Caki2 (cell line): Measurements from ENCODE around the gene SGTA. TPM values are rescaled to one million over a fixed set of nuclear protein-coding genes. Genes with fewer than 3 reads are reported as not detected.
"Not testable (repeated sequence)": the region's sequence is repeated elsewhere in the genome, so short reads cannot be mapped to it uniquely, and the experiment has no call there.

Source experiments
- DNase-seq: peaks from one replicate; pipeline ENCODE4 v3.0.0-alpha.2; 2015; ENCODE audit warnings: low read depth
- in situ Hi-C: cut with HindIII; loops from 2 replicates; pipeline ENCODE4 v1.10.0; 2016; ENCODE audit warnings: low sequenced_read_pairs, low pct_unique_long_range_greater_than_20kb, mixed read lengths
- total RNA-seq: library from RNA; depleted of rRNA; stranded (reverse); fragments of >200 nt; shearing (Covaris generic); gene quantifications from 2 replicates; pipeline ENCODE4 v1.2.3, GENCODE V29; 2014; ENCODE audit warnings: low replicate concordance

SGTA gene
- total RNA-seq, 1 experiment from 2014 or later = 62.5 TPM

DNA sequence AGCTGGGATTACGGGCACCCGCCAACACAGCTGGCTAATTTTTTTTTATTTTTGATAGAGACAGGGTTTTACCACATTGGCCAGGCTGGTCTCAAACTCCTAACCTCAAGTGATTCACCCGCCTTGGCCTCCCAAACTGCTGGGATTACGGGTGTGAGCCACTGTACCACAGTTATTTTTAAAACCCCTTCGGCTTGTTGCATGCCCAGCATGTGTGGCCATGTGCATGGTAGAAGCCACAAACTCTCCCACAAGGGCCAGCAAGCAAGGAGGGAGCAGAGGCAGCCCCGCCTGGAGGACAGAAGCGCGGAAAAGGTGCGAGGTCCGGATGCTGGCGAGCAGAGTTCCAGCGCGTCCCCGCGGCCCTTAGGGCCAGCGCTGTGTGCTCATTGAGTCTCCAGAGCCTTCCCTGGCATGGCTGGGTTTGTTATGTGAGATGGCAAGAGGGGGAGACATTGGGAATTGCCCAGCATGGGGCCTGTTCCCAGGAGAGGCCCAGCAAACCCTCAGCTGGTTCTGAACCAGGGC, 15.1 kb upstream of the SGTA start:
- no peak for DNase-seq
- in situ Hi-C loops = no loop called here

GRCh38 chr19:2797280-2797679, 14.2 kb upstream of the SGTA start:
- in situ Hi-C loops = no loop called here
- no peak for DNase-seq

- in situ Hi-C loops = no loop called here
- DNase-seq = no peak
Observed at GRCh38 chr19:2796659-2797266, 13.7 kb upstream of the SGTA start.

DNA sequence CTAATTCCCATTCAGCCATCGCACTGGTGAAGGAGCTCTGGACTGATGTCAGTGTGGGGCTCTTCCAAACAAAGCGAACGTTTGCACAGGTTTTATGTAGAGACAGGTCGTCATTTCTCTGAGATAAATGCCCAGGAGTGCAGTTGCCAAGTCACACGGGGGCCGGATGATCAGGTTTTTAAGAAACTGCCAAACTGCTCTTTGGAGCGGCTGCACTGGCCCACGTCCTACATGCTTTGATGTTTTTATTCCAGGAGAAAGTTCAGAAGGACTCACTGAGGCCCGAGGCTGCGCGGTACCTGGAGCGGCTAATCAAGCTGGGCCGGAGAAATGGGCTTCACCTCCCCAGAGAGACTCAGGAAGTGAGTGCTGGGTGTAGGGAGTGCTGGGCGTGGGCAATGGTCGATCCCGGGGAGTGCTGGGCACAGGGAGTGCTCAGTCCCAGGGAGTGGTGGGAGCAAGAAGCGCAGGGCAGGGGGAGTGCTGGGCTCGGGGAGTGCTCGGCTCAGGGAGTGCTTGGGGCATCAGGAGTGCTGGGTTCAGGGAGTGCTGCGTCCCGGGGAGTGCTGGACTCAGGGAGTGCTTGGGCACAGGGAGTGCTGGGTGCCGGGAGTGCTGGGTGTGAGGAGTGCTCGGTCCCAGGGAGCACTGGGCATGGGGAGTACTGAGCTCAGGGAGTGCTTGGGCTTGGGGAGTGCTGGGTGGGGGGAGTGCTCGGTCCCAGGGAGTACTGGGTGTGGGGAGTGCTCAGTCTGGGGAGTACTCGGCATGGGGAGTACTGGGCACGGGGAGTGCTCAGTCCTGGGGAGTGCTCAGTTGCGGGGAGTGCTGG, 13.0 kb upstream of the SGTA start:
- in situ Hi-C loops = no loop called here
- no peak for DNase-seq

DNA sequence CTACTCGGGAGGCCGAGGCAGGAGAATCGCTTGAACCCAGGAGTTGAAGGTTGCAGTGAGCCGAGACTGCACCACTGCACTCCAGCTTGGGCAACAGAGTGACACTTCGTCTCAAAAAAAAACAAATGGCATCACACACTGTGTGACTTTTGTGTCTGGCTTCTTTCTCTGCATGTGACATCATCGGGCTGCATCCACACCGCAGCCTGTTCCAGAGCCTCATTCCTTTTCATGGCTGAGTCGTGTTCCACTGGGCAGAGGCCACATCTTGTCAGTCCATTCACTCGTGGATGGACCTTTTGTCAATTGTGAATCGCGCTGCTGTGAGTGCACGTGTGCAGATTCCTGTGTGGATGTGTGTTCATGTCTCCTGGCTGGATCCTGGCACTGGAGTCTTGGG, 10.5 kb upstream of the SGTA start:
- in situ Hi-C loops = no loop called here
- no peak for DNase-seq

- in situ Hi-C loops = no loop called here
- no peak for DNase-seq
Observed at GRCh38 chr19:2793126-2793525, 10.1 kb upstream of the SGTA start.

GRCh38 chr19:2792666-2793065, 9.6 kb upstream of the SGTA start:
- DNase-seq = not testable (repeated sequence)

GRCh38 chr19:2791876-2792275, 8.8 kb upstream of the SGTA start:
- DNase-seq = no peak
- in situ Hi-C loops = no loop called here

More at GRCh38 chr19:2792666-2793065, 9.6 kb upstream of the SGTA start:
- in situ Hi-C loops = not testable (repeated sequence)

DNA sequence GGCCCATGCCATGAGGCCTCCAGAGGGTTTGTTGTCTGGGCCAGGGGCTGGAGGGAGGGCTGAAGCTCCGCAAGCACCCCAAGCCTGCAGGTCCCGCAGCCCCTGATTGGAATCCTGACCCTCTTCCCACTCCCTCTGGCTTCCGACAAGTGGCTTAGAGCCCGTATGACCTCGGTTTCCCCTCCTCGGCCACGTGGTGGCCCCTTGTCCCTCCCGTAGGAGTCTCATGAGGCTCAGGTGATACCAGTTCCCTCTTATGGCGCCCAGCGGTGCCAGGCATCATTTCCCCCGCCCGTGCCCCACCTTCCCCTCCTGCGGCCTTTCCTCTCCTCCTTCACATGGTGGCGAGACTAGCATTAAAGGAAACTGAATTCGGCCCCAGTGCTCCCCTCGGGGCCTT, 8.4 kb upstream of the SGTA start:
- DNase-seq = no peak
- in situ Hi-C loops = no loop called here

- in situ Hi-C loops = no loop called here
Observed at GRCh38 chr19:2790557-2791271, 7.6 kb upstream of the SGTA start.

DNA sequence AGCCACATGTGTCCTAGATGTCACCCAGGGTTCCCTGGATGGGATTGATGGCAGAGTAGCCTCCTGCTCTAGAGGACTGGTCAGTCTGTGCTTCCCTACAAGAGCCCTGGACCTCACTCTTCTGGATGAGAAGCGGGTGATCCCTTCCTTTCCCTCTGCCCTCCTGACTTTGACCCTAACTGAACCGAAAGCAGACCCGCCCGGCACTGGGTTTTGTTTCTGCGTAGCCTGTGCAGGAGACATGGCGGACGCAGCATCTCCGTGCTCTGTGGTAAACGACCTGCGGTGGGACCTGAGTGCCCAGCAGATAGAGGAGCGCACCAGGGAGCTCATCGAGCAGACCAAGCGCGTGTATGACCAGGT, 7.1 kb upstream of the SGTA start:
- DNase-seq = no peak
- in situ Hi-C loops = no loop called here

More at GRCh38 chr19:2790557-2791271, 7.6 kb upstream of the SGTA start:
- no peak for DNase-seq

DNA sequence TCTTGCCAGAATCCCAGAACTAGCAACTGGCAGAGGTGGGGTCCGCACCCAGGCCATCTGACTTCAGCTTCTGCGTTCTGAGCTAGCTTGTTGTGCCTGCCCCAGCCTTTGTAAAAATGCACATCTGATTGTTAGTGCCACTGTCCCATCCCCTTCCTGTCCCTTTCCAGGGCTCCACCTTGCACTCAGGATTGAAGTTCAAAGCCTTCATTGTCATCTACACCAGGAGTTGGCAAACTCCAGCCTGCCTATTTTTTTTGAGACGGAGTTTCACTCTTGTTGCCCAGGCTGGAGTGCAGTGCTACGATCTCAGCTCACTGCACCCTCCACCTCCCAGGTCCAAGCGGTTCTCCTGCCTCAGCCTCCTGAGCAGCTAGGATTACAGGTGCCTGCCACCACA, 5.2 kb upstream of the SGTA start:
- in situ Hi-C loops = no loop called here
- no peak for DNase-seq

- in situ Hi-C loops = no loop called here
- DNase-seq = no peak
Observed at GRCh38 chr19:2787115-2787514, 4.0 kb upstream of the SGTA start.

DNA sequence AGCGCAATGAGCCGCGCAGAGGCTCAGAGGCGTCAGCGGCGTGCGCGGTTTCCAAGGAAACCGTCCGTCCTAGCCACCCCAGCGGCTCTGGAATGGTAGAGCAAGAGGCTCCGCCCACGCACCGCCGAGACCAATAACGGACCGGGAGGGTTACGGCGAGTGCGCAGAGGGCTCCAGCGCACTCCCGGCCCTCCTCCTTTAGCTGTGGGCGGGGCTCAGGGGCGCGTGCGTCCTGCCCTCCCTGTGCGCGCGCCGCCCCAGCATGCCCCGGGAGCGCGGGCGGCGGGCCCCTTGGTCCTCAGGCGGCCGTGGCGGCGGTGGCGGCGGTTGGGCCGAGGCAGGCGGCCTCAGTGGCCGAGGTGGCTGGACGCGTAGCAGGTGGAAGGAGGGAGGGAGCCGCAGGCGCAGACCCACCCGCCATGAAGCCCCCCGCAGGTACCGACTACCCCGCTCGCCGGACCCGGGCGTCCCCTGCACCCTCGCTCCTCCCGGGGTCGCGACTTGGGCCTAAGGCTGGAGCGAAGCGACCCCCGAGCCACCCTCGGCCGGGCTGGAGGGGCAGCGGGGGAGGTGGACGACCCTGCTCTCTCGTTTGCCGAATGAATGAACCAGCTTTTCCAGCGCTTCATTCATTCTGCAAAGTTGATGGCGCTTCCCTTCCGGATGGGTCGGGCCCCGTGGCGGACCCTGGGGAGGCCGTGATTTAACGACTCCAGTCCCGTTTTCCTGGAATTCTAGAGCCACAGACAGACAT, 2.3 kb upstream of the SGTA start, which contains the start of gene THOP1:
Gene THOP1, plus strand, starts transcription at position 260 of the 754 bp plus-strand sequence. Its CDS starts 160 bp downstream, at position 420.
- in situ Hi-C loops = no loop called here

DNA sequence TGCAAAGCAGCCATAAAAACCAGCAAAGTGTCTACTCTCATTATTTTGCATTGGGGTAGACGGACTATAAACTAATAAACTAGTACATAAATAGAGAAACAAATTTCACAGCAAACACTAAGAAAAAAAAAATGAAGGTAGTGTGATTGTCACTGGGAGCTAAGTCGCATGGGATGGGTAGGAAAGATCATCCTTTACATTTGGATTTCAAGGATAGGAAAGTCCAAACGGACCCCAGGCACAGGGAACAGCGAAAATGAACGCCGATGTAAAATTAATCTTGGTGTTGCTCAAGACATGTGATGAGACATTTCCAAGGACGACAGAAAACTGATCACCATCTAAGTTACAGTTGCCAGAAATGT, 690 bp upstream of the SGTA start:
- in situ Hi-C loops = no loop called here
- DNase-seq = no peak

More for the DNA sequence above, 2.3 kb upstream of the SGTA start, which contains the start of gene THOP1:
- peak; percentile 94 for DNase-seq

GRCh38 chr19:2782329-2782935, 641 bp downstream of the SGTA start:
- in situ Hi-C loops = no loop called here
- no peak for DNase-seq

DNA sequence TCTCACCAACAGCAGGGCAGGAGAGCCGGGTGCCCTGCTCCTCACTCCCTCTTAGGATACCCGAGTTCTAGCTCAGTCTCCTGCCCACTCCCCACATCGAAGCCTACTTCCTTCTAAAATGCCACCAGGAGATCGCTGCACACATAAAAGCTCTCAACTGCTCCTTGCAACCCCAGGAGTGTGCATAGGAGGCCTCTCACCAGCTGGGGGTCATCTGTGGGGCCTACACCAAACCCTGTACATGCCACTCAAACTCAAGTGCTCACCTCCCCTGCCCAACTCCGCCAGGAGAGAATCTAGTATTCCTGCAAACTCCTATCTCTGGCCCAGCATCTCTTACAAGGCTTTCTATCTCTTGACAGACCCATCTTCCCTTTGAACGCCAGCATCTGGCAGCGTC, 2.8 kb downstream of the SGTA start:
- in situ Hi-C loops = no loop called here
- DNase-seq = no peak
